ENCODE results near the gene MCCD1. TPM values are rescaled to one million over a fixed set of nuclear protein-coding genes. Genes with fewer than 3 reads are reported as not detected.
A peak's percentile ranks its signal among the peaks of the same experiment; 100 is the strongest.

MCCD1 gene
- total RNA-seq, 1 donor from 2014 or later = not detected

DNA sequence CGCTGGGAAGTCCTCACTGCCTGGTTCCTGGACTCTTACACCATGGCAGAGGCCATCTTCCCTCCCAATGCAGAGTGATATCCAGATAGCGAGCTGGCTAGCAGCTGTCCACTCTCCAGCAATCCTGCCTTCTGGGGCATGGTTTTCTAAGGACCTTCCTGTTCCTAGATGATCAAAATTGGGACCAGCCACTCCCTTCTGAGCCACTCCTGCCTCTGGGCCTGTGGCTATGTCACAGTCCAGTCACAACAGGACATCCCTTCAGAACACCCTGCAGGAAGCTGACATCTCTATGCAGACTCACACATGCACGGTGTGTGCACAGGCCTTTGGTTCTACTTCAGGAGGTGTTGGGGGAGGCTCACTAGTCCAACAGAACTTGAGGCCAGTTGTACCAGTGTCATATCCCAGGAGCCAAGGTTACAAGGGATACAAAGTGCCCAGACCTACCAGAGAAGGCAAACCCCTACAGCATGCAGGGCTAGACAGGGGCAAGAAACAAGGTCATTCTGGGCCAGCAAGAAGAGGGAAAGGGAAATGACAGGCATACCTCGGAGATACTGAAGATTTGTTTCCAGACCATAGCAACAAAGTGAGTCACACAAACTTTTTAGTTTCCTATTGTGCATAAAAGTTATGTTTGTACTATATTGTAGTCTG, 2.7 kb upstream of the MCCD1 start:
- Mint-ChIP-seq H3K9me3 (ENCODE audit: low read depth) (no peaks in the 10 kb centered on the region), H3K4me3 (ENCODE audit: low read depth) (no peak overlapping the region), H3K36me3 (ENCODE audit: insufficient read depth) (peaks cover 10% of the 10 kb centered on the region), H3K27me3 (peaks cover 4% of the 10 kb centered on the region), H3K4me1 (ENCODE audit: low read depth) (peaks cover 8% of the 10 kb centered on the region), H3K27ac (no peak overlapping the region)
- DNase-seq (ENCODE audit: low spot score, unreplicated experiment) = no peak
- TF ChIP-seq, protein P1, sequence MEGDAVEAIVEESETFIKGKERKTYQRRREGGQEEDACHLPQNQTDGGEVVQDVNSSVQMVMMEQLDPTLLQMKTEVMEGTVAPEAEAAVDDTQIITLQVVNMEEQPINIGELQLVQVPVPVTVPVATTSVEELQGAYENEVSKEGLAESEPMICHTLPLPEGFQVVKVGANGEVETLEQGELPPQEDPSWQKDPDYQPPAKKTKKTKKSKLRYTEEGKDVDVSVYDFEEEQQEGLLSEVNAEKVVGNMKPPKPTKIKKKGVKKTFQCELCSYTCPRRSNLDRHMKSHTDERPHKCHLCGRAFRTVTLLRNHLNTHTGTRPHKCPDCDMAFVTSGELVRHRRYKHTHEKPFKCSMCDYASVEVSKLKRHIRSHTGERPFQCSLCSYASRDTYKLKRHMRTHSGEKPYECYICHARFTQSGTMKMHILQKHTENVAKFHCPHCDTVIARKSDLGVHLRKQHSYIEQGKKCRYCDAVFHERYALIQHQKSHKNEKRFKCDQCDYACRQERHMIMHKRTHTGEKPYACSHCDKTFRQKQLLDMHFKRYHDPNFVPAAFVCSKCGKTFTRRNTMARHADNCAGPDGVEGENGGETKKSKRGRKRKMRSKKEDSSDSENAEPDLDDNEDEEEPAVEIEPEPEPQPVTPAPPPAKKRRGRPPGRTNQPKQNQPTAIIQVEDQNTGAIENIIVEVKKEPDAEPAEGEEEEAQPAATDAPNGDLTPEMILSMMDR (IDR thresholded peaks at IDR 0.05; ENCODE audit: unreplicated experiment) = no peak

DNA sequence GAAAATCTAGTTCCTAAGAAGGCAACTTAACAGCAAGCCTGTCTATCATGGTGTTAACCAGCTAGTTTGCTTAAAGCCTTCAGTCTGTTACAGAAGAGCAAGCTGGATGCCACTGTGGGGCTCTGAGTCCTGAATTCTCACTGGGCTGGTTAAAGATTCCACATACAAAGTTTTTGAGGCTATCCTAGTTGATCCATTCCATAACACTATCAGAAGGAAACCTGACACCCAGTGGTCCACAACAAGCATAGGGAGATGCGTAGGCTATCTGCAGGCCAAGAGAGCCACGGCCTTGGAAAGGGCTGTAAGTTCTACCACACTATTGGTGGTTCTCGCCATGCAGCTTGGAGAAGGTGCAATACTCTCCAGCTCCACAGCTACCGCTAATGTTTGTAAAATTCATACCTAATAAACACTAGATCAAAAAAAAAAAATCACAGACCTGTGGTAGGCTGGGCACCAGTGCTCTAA, 420 bp upstream of the MCCD1 start:
- no peaks in the 10 kb centered on the region for H3K9me3 Mint-ChIP-seq (ENCODE audit: low read depth)
- TF ChIP-seq, protein P1 (IDR thresholded peaks at IDR 0.05; ENCODE audit: unreplicated experiment) = no peak
- H3K4me1 Mint-ChIP-seq (ENCODE audit: low read depth) = peaks cover 8% of the 10 kb centered on the region
- H3K27ac Mint-ChIP-seq = peak overlapping the region; percentile 45
- H3K27me3 Mint-ChIP-seq = no peaks in the 10 kb centered on the region
- H3K36me3 Mint-ChIP-seq (ENCODE audit: insufficient read depth) = peaks cover 18% of the 10 kb centered on the region
- no peak for DNase-seq (ENCODE audit: low spot score, unreplicated experiment)
- no peak overlapping the region for H3K4me3 Mint-ChIP-seq (ENCODE audit: low read depth)

DNA sequence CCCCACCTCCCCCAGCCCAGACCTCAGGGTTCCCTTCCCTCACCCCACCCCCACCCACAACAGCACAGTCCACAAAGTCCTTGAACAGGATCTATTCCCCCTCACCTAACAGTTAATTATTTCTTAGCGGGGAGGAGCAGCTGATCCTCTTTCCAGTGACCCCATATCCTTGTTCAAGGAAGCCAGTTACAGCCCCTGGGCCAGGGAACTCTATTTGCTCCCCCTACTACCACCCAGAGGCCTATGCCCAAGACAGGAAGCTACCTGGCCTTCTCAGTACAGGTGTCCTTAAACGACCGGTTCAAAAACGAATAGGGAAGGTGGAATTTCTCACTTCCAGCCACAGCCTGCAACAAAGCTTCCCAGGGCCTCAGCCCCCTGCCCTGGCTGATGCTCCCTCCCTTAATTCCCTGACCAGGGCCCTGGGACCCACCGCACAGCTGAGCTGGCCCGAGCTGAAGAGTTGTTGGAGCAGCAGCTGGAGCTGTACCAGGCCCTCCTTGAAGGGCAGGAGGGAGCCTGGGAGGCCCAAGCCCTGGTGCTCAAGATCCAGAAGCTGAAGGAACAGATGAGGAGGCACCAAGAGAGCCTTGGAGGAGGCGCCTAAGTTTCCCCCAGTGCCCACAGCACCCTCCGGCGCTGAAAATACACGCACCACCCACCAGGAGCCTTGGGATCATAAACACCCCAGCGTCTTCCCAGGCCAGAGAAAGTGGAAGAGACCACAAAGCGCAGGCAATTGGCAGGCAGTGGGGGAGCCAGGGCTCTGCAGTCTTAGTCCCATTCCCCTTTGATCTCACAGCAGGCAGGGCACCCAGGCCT, 778 bp downstream of the MCCD1 start:
- no peak overlapping the region for H3K4me3 Mint-ChIP-seq (ENCODE audit: low read depth)
- peaks cover 18% of the 10 kb centered on the region for H3K36me3 Mint-ChIP-seq (ENCODE audit: insufficient read depth)
- H3K27me3 Mint-ChIP-seq = no peaks in the 10 kb centered on the region
- no peak for DNase-seq (ENCODE audit: low spot score, unreplicated experiment)
- no peaks in the 10 kb centered on the region for H3K9me3 Mint-ChIP-seq (ENCODE audit: low read depth)
- peaks cover 8% of the 10 kb centered on the region for H3K4me1 Mint-ChIP-seq (ENCODE audit: low read depth)
- peak overlapping the region; percentile 49 for H3K27ac Mint-ChIP-seq
- TF ChIP-seq, protein P1 (IDR thresholded peaks at IDR 0.05; ENCODE audit: unreplicated experiment) = no peak

DNA sequence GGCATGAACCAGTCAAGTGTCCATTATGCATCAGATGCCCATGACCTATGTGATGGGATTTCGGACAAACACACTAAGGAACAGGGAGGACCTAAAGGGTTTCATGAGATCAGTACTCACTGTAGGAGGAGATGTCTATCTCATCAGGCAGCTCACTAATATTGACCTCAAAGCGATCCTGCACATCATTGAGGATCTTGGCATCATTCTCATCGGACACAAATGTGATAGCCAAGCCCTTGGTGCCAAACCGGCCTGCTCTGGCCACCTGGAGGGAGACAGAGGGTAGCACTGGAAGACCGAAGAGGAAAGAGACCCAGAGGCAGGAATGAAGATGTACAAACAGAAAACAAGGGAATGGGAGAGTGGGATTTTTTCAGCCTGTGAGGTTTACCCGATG, 1.9 kb downstream of the MCCD1 start:
- no peaks in the 10 kb centered on the region for H3K27me3 Mint-ChIP-seq
- H3K4me3 Mint-ChIP-seq (ENCODE audit: low read depth) = no peak overlapping the region
- peaks cover 28% of the 10 kb centered on the region for H3K36me3 Mint-ChIP-seq (ENCODE audit: insufficient read depth)
- DNase-seq (ENCODE audit: low spot score, unreplicated experiment) = no peak
- TF ChIP-seq, protein P1 (IDR thresholded peaks at IDR 0.05; ENCODE audit: unreplicated experiment) = no peak
- peaks cover 8% of the 10 kb centered on the region for H3K4me1 Mint-ChIP-seq (ENCODE audit: low read depth)
- no peaks in the 10 kb centered on the region for H3K9me3 Mint-ChIP-seq (ENCODE audit: low read depth)
- no peak overlapping the region for H3K27ac Mint-ChIP-seq

DNA sequence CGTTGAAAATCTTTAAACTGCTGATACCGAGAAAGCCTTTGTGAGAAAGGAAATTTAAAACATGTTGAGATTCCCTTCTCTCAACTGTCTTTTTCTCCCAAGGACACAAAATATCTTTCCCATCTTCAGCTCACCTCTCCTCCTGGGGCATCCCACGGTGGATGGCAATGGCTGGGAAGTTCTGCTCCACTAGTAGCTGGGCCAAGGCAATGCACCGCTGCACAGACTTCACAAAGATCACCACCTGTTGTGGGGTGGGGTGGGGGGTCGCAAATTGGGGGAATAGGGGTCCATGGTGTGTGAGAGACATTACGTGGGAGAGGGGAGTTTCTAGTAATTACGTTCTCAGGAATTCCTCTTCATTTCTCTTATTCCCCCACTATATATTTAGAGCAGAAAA, 2.4 kb downstream of the MCCD1 start:
- no peak for DNase-seq (ENCODE audit: low spot score, unreplicated experiment)
- Mint-ChIP-seq H3K27me3 (no peaks in the 10 kb centered on the region), H3K9me3 (ENCODE audit: low read depth) (no peaks in the 10 kb centered on the region), H3K4me3 (ENCODE audit: low read depth) (no peak overlapping the region), H3K27ac (no peak overlapping the region), H3K4me1 (ENCODE audit: low read depth) (peaks cover 8% of the 10 kb centered on the region), H3K36me3 (ENCODE audit: insufficient read depth) (peaks cover 33% of the 10 kb centered on the region)
- TF ChIP-seq, protein P1 (IDR thresholded peaks at IDR 0.05; ENCODE audit: unreplicated experiment) = no peak

Data from progenitor cell of endocrine pancreas (in vitro differentiated cells).